Measurements from ENCODE around the gene BBX.

Gene BBX

GRCh38 chr3:107765524-107765923, 242.8 kb downstream of the BBX start:
- Mint-ChIP-seq H3K27ac (no peak overlapping the region), H3K4me3 (no peak overlapping the region), H3K27me3 (no peaks in the 10 kb centered on the region), H3K9me3 (peaks cover 5% of the 10 kb centered on the region), H3K36me3 (ENCODE audit: low read depth) (peaks cover 36% of the 10 kb centered on the region), H3K4me1 (ENCODE audit: low read depth) (no peaks in the 10 kb centered on the region)
- DNase-seq = no peak

- DNase-seq = no peak
- H3K4me1 Mint-ChIP-seq (ENCODE audit: low read depth) = no peaks in the 10 kb centered on the region
These were observed 245.3 kb downstream of the BBX start for GRCh38 chr3:107767897-107768605.

GRCh38 chr3:107769882-107770281, 247.1 kb downstream of the BBX start:
- no peaks in the 10 kb centered on the region for H3K27me3 Mint-ChIP-seq
- H3K9me3 Mint-ChIP-seq = peaks cover 5% of the 10 kb centered on the region
- no peak for DNase-seq
- peaks cover 47% of the 10 kb centered on the region for H3K36me3 Mint-ChIP-seq (ENCODE audit: low read depth)
- no peak overlapping the region for H3K4me3 Mint-ChIP-seq
- no peak overlapping the region for H3K27ac Mint-ChIP-seq
- no peaks in the 10 kb centered on the region for H3K4me1 Mint-ChIP-seq (ENCODE audit: low read depth)

More at GRCh38 chr3:107767897-107768605, 245.3 kb downstream of the BBX start:
- Mint-ChIP-seq H3K9me3 (peaks cover 5% of the 10 kb centered on the region), H3K36me3 (ENCODE audit: low read depth) (peaks cover 46% of the 10 kb centered on the region), H3K27me3 (no peaks in the 10 kb centered on the region), H3K4me3 (no peak overlapping the region), H3K27ac (no peak overlapping the region)

- H3K36me3 Mint-ChIP-seq (ENCODE audit: low read depth) = peaks cover 46% of the 10 kb centered on the region
- no peaks in the 10 kb centered on the region for H3K9me3 Mint-ChIP-seq
- H3K4me1 Mint-ChIP-seq (ENCODE audit: low read depth) = no peaks in the 10 kb centered on the region
- H3K4me3 Mint-ChIP-seq = no peak overlapping the region
- no peaks in the 10 kb centered on the region for H3K27me3 Mint-ChIP-seq
- DNase-seq = no peak
- no peak overlapping the region for H3K27ac Mint-ChIP-seq
These were observed 249.3 kb downstream of the BBX start for GRCh38 chr3:107772016-107772415.

GRCh38 chr3:107775974-107776373, 253.2 kb downstream of the BBX start:
- Mint-ChIP-seq H3K36me3 (ENCODE audit: low read depth) (peaks cover 69% of the 10 kb centered on the region), H3K27ac (no peak overlapping the region), H3K4me1 (ENCODE audit: low read depth) (no peaks in the 10 kb centered on the region), H3K9me3 (no peaks in the 10 kb centered on the region), H3K27me3 (no peaks in the 10 kb centered on the region), H3K4me3 (no peak overlapping the region)
- no peak for DNase-seq

- H3K4me1 Mint-ChIP-seq (ENCODE audit: low read depth) = no peaks in the 10 kb centered on the region
- peaks cover 85% of the 10 kb centered on the region for H3K36me3 Mint-ChIP-seq (ENCODE audit: low read depth)
- no peak overlapping the region for H3K27ac Mint-ChIP-seq
- no peak overlapping the region for H3K4me3 Mint-ChIP-seq
- no peak for DNase-seq
- no peaks in the 10 kb centered on the region for H3K27me3 Mint-ChIP-seq
- no peaks in the 10 kb centered on the region for H3K9me3 Mint-ChIP-seq
These were observed 258.5 kb downstream of the BBX start for GRCh38 chr3:107781253-107781652.

- H3K27ac Mint-ChIP-seq = no peak overlapping the region
- no peaks in the 10 kb centered on the region for H3K4me1 Mint-ChIP-seq (ENCODE audit: low read depth)
- no peak for DNase-seq
- H3K9me3 Mint-ChIP-seq = no peaks in the 10 kb centered on the region
- H3K27me3 Mint-ChIP-seq = no peaks in the 10 kb centered on the region
- H3K36me3 Mint-ChIP-seq (ENCODE audit: low read depth) = peaks cover 82% of the 10 kb centered on the region
- H3K4me3 Mint-ChIP-seq = no peak overlapping the region
These were observed 259.3 kb downstream of the BBX start for GRCh38 chr3:107782054-107782453.

GRCh38 chr3:107790612-107791011, 267.9 kb downstream of the BBX start:
- no peaks in the 10 kb centered on the region for H3K9me3 Mint-ChIP-seq
- no peak overlapping the region for H3K27ac Mint-ChIP-seq
- H3K36me3 Mint-ChIP-seq (ENCODE audit: low read depth) = peaks cover 60% of the 10 kb centered on the region
- no peaks in the 10 kb centered on the region for H3K27me3 Mint-ChIP-seq
- H3K4me1 Mint-ChIP-seq (ENCODE audit: low read depth) = peaks cover 4% of the 10 kb centered on the region
- no peak for DNase-seq
- no peak overlapping the region for H3K4me3 Mint-ChIP-seq

- Mint-ChIP-seq H3K36me3 (ENCODE audit: low read depth) (peaks cover 59% of the 10 kb centered on the region), H3K4me1 (ENCODE audit: low read depth) (peaks cover 6% of the 10 kb centered on the region), H3K27ac (no peak overlapping the region), H3K4me3 (no peak overlapping the region), H3K27me3 (no peaks in the 10 kb centered on the region), H3K9me3 (no peaks in the 10 kb centered on the region)
- no peak for DNase-seq
These were observed 268.3 kb downstream of the BBX start for GRCh38 chr3:107791027-107791426.

GRCh38 chr3:107791450-107791849, 268.7 kb downstream of the BBX start:
- Mint-ChIP-seq H3K4me1 (ENCODE audit: low read depth) (peaks cover 9% of the 10 kb centered on the region), H3K36me3 (ENCODE audit: low read depth) (peaks cover 55% of the 10 kb centered on the region), H3K4me3 (no peak overlapping the region), H3K27ac (no peak overlapping the region), H3K9me3 (no peaks in the 10 kb centered on the region), H3K27me3 (no peaks in the 10 kb centered on the region)
- no peak for DNase-seq

- Mint-ChIP-seq H3K27ac (no peak overlapping the region), H3K9me3 (no peaks in the 10 kb centered on the region), H3K36me3 (ENCODE audit: low read depth) (peaks cover 65% of the 10 kb centered on the region), H3K4me1 (ENCODE audit: low read depth) (peaks cover 14% of the 10 kb centered on the region), H3K27me3 (no peaks in the 10 kb centered on the region), H3K4me3 (no peak overlapping the region)
- no peak for DNase-seq
These were observed 272.1 kb downstream of the BBX start for GRCh38 chr3:107794664-107795443.

GRCh38 chr3:107795514-107796094, 272.8 kb downstream of the BBX start:
- peaks cover 65% of the 10 kb centered on the region for H3K36me3 Mint-ChIP-seq (ENCODE audit: low read depth)
- no peaks in the 10 kb centered on the region for H3K9me3 Mint-ChIP-seq
- H3K27ac Mint-ChIP-seq = no peak overlapping the region
- peaks cover 14% of the 10 kb centered on the region for H3K4me1 Mint-ChIP-seq (ENCODE audit: low read depth)
- no peak for DNase-seq
- H3K27me3 Mint-ChIP-seq = no peaks in the 10 kb centered on the region
- H3K4me3 Mint-ChIP-seq = no peak overlapping the region

- Mint-ChIP-seq H3K36me3 (ENCODE audit: low read depth) (peaks cover 65% of the 10 kb centered on the region), H3K9me3 (no peaks in the 10 kb centered on the region), H3K4me3 (no peak overlapping the region), H3K27me3 (no peaks in the 10 kb centered on the region), H3K27ac (no peak overlapping the region), H3K4me1 (ENCODE audit: low read depth) (peaks cover 14% of the 10 kb centered on the region)
- no peak for DNase-seq
These were observed 274.0 kb downstream of the BBX start for GRCh38 chr3:107796791-107797190.

- Mint-ChIP-seq H3K4me3 (no peak overlapping the region), H3K27me3 (no peaks in the 10 kb centered on the region), H3K27ac (no peak overlapping the region), H3K9me3 (no peaks in the 10 kb centered on the region), H3K4me1 (ENCODE audit: low read depth) (peaks cover 14% of the 10 kb centered on the region), H3K36me3 (ENCODE audit: low read depth) (peaks cover 66% of the 10 kb centered on the region)
- DNase-seq = no peak
These were observed 274.8 kb downstream of the BBX start for GRCh38 chr3:107797586-107797985.

- H3K9me3 Mint-ChIP-seq = no peaks in the 10 kb centered on the region
- no peak overlapping the region for H3K4me3 Mint-ChIP-seq
- no peak overlapping the region for H3K27ac Mint-ChIP-seq
- no peak for DNase-seq
- peaks cover 72% of the 10 kb centered on the region for H3K36me3 Mint-ChIP-seq (ENCODE audit: low read depth)
- H3K4me1 Mint-ChIP-seq (ENCODE audit: low read depth) = peaks cover 14% of the 10 kb centered on the region
- no peaks in the 10 kb centered on the region for H3K27me3 Mint-ChIP-seq
These were observed 275.6 kb downstream of the BBX start for GRCh38 chr3:107798381-107798780.
